ENCODE measurements around the gene GDI1. TPM values are rescaled to one million over a fixed set of nuclear protein-coding genes. Genes with fewer than 3 reads are reported as not detected.
A peak's percentile ranks its signal among the peaks of the same experiment; 100 is the strongest.

GDI1 gene
- total and polyA plus RNA-seq, 9 of the 15 experiments (the other 6 are each of a cell fraction or from before 2014, with no cell fraction given): 0.97 to 82.6 (median 37.5) TPM

DNA sequence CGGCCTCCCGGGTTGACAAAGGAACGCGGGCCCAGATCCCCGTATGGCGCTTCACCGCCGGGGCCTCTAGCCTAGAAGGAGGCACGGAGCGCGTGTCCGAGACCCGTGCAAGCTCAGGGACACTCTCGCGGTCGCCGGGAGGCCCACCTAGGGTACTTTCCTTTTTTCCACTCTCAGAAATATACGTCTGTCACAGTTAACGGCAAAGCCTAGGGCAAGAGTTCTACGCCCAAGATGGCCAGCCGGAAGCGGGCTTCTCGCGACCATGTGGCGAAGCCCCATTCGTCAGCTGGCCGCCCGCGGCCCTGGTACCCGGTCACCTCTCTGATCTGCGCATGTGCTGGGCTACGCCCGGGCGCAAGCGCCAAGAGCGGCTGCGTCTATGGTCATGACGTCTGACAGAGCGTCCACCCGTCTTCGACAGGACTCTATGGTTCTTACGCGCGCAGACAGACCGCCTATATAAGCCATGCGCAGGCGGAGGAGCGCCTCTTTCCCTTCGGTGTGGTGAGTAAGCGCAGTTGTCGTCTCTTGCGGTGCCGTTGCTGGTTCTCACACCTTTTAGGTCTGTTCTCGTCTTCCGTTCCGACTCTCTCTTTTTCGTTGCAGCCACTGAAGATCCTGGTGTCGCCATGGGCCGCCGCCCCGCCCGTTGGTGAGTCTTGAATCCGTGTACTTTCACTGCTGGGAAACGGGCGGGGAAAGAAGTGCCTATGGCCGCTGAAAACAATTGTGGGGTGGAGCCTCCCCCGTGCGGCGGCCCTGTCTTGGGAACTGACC lies 38.9 kb upstream of the GDI1 start, which contains the start of gene RPL10 (continued):
- TF ChIP-seq, protein P1, sequence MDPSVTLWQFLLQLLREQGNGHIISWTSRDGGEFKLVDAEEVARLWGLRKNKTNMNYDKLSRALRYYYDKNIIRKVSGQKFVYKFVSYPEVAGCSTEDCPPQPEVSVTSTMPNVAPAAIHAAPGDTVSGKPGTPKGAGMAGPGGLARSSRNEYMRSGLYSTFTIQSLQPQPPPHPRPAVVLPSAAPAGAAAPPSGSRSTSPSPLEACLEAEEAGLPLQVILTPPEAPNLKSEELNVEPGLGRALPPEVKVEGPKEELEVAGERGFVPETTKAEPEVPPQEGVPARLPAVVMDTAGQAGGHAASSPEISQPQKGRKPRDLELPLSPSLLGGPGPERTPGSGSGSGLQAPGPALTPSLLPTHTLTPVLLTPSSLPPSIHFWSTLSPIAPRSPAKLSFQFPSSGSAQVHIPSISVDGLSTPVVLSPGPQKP (CRISPR knock-in tag; IDR thresholded peaks at IDR 0.05): no peak
- TF ChIP-seq NFIX (CRISPR knock-in tag; IDR thresholded peaks at IDR 0.05; ENCODE audit: low read depth): no peak
- TF ChIP-seq, protein P2, sequence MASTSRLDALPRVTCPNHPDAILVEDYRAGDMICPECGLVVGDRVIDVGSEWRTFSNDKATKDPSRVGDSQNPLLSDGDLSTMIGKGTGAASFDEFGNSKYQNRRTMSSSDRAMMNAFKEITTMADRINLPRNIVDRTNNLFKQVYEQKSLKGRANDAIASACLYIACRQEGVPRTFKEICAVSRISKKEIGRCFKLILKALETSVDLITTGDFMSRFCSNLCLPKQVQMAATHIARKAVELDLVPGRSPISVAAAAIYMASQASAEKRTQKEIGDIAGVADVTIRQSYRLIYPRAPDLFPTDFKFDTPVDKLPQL (IDR thresholded peaks at IDR 0.05; ENCODE audit: extremely low read depth, insufficient read length): peak; percentile 94
- TF ChIP-seq, protein P3, sequence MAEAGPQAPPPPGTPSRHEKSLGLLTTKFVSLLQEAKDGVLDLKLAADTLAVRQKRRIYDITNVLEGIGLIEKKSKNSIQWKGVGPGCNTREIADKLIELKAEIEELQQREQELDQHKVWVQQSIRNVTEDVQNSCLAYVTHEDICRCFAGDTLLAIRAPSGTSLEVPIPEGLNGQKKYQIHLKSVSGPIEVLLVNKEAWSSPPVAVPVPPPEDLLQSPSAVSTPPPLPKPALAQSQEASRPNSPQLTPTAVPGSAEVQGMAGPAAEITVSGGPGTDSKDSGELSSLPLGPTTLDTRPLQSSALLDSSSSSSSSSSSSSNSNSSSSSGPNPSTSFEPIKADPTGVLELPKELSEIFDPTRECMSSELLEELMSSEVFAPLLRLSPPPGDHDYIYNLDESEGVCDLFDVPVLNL (CRISPR knock-in tag; IDR thresholded peaks at IDR 0.05; ENCODE audit: low read depth): peak; percentile 14; the same call in 1 of the 2 replicates
- TF ChIP-seq, protein P4, sequence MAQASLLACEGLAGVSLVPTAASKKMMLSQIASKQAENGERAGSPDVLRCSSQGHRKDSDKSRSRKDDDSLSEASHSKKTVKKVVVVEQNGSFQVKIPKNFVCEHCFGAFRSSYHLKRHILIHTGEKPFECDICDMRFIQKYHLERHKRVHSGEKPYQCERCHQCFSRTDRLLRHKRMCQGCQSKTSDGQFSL (CRISPR knock-in tag; IDR thresholded peaks at IDR 0.05): 0 out of 2 replicates have a peak, but pooled peaks have one; percentile 25
- TF ChIP-seq, protein P4 (tag; IDR thresholded peaks at IDR 0.05): no peak
- peak; percentile 59; the same call in 1 of the 2 replicates for TF ChIP-seq NBN (IDR thresholded peaks at IDR 0.05; ENCODE audit: low read depth)
- no peak for TF ChIP-seq CEBPB (tag; IDR thresholded peaks at IDR 0.05)
- TF ChIP-seq ZNF445 (CRISPR knock-in tag; IDR thresholded peaks at IDR 0.05; ENCODE audit: low read depth): no peak
- no peak for TF ChIP-seq ZNF23 (CRISPR knock-in tag; IDR thresholded peaks at IDR 0.05)
- TF ChIP-seq, protein P5, sequence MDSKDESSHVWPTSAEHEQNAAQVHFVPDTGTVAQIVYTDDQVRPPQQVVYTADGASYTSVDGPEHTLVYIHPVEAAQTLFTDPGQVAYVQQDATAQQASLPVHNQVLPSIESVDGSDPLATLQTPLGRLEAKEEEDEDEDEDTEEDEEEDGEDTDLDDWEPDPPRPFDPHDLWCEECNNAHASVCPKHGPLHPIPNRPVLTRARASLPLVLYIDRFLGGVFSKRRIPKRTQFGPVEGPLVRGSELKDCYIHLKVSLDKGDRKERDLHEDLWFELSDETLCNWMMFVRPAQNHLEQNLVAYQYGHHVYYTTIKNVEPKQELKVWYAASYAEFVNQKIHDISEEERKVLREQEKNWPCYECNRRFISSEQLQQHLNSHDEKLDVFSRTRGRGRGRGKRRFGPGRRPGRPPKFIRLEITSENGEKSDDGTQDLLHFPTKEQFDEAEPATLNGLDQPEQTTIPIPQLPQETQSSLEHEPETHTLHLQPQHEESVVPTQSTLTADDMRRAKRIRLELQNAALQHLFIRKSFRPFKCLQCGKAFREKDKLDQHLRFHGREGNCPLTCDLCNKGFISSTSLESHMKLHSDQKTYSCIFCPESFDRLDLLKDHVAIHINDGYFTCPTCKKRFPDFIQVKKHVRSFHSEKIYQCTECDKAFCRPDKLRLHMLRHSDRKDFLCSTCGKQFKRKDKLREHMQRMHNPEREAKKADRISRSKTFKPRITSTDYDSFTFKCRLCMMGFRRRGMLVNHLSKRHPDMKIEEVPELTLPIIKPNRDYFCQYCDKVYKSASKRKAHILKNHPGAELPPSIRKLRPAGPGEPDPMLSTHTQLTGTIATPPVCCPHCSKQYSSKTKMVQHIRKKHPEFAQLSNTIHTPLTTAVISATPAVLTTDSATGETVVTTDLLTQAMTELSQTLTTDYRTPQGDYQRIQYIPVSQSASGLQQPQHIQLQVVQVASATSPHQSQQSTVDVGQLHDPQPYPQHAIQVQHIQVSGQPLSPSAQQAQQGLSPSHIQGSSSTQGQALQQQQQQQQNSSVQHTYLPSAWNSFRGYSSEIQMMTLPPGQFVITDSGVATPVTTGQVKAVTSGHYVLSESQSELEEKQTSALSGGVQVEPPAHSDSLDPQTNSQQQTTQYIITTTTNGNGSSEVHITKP (IDR thresholded peaks at IDR 0.05; ENCODE audit: partially characterized antibody): no peak
- no peak for TF ChIP-seq KAT2B (IDR thresholded peaks at IDR 0.05; ENCODE audit: low read depth, low read length)
- TF ChIP-seq, protein P6, sequence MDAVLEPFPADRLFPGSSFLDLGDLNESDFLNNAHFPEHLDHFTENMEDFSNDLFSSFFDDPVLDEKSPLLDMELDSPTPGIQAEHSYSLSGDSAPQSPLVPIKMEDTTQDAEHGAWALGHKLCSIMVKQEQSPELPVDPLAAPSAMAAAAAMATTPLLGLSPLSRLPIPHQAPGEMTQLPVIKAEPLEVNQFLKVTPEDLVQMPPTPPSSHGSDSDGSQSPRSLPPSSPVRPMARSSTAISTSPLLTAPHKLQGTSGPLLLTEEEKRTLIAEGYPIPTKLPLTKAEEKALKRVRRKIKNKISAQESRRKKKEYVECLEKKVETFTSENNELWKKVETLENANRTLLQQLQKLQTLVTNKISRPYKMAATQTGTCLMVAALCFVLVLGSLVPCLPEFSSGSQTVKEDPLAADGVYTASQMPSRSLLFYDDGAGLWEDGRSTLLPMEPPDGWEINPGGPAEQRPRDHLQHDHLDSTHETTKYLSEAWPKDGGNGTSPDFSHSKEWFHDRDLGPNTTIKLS (IDR thresholded peaks at IDR 0.05; ENCODE audit: borderline replicate concordance, low read depth): peak; percentile 74; the same call in 1 of the 2 replicates
- TF ChIP-seq, protein P7, sequence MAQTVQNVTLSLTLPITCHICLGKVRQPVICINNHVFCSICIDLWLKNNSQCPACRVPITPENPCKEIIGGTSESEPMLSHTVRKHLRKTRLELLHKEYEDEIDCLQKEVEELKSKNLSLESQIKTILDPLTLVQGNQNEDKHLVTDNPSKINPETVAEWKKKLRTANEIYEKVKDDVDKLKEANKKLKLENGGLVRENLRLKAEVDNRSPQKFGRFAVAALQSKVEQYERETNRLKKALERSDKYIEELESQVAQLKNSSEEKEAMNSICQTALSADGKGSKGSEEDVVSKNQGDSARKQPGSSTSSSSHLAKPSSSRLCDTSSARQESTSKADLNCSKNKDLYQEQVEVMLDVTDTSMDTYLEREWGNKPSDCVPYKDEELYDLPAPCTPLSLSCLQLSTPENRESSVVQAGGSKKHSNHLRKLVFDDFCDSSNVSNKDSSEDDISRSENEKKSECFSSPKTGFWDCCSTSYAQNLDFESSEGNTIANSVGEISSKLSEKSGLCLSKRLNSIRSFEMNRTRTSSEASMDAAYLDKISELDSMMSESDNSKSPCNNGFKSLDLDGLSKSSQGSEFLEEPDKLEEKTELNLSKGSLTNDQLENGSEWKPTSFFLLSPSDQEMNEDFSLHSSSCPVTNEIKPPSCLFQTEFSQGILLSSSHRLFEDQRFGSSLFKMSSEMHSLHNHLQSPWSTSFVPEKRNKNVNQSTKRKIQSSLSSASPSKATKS (CRISPR knock-in tag; IDR thresholded peaks at IDR 0.05): no peak
- peak; percentile 83 for TF ChIP-seq ATF7 (IDR thresholded peaks at IDR 0.05)
